ENCODE measurements around the gene CLEC16A.

Gene CLEC16A

GRCh38 chr16:11161974-11162373 lies 217.6 kb downstream of the CLEC16A start:
- no peak for TF ChIP-seq ZNF274 (IDR thresholded peaks at IDR 0.05; ENCODE audit: low read depth, low read length)
- no peak overlapping the region for H3K4me3 ChIP-seq (ENCODE audit: low read length)

- H3K4me3 ChIP-seq (ENCODE audit: low read length), result no peak overlapping the region
- TF ChIP-seq ZNF274 (IDR thresholded peaks at IDR 0.05; ENCODE audit: low read depth, low read length), result no peak
These were observed 218.4 kb downstream of the CLEC16A start for GRCh38 chr16:11162586-11163268.

- no peak overlapping the region for H3K4me3 ChIP-seq (ENCODE audit: low read length)
- TF ChIP-seq ZNF274 (IDR thresholded peaks at IDR 0.05; ENCODE audit: low read depth, low read length), result no peak
These were observed 219.4 kb downstream of the CLEC16A start for GRCh38 chr16:11163761-11164261.

- TF ChIP-seq ZNF274 (IDR thresholded peaks at IDR 0.05; ENCODE audit: low read depth, low read length), result no peak
- no peak overlapping the region for H3K4me3 ChIP-seq (ENCODE audit: low read length)
These were observed 220.3 kb downstream of the CLEC16A start for GRCh38 chr16:11164482-11165270.

- H3K4me3 ChIP-seq (ENCODE audit: low read length), result no peak overlapping the region
- TF ChIP-seq ZNF274 (IDR thresholded peaks at IDR 0.05; ENCODE audit: low read depth, low read length), result no peak
These were observed 221.0 kb downstream of the CLEC16A start for GRCh38 chr16:11165349-11165748.

- H3K4me3 ChIP-seq (ENCODE audit: low read length), result no peak overlapping the region
- TF ChIP-seq ZNF274 (IDR thresholded peaks at IDR 0.05; ENCODE audit: low read depth, low read length), result no peak
These were observed 221.7 kb downstream of the CLEC16A start for GRCh38 chr16:11165894-11166665.

GRCh38 chr16:11167581-11167980 lies 223.2 kb downstream of the CLEC16A start:
- H3K4me3 ChIP-seq (ENCODE audit: low read length), result no peak overlapping the region
- no peak for TF ChIP-seq ZNF274 (IDR thresholded peaks at IDR 0.05; ENCODE audit: low read depth, low read length)

GRCh38 chr16:11168386-11169051 lies 224.2 kb downstream of the CLEC16A start:
- H3K4me3 ChIP-seq (ENCODE audit: low read length), result no peak overlapping the region
- TF ChIP-seq ZNF274 (IDR thresholded peaks at IDR 0.05; ENCODE audit: low read depth, low read length), result no peak

- H3K4me3 ChIP-seq (ENCODE audit: low read length), result no peak overlapping the region
- no peak for TF ChIP-seq ZNF274 (IDR thresholded peaks at IDR 0.05; ENCODE audit: low read depth, low read length)
These were observed 225.3 kb downstream of the CLEC16A start for GRCh38 chr16:11169641-11170040.

GRCh38 chr16:11170201-11170600 lies 225.8 kb downstream of the CLEC16A start:
- no peak overlapping the region for H3K4me3 ChIP-seq (ENCODE audit: low read length)
- TF ChIP-seq ZNF274 (IDR thresholded peaks at IDR 0.05; ENCODE audit: low read depth, low read length), result no peak

GRCh38 chr16:11170696-11171447 lies 226.5 kb downstream of the CLEC16A start:
- TF ChIP-seq ZNF274 (IDR thresholded peaks at IDR 0.05; ENCODE audit: low read depth, low read length), result no peak
- no peak overlapping the region for H3K4me3 ChIP-seq (ENCODE audit: low read length)

GRCh38 chr16:11171448-11171709 lies 227.0 kb downstream of the CLEC16A start:
- H3K4me3 ChIP-seq (ENCODE audit: low read length), result no peak overlapping the region
- no peak for TF ChIP-seq ZNF274 (IDR thresholded peaks at IDR 0.05; ENCODE audit: low read depth, low read length)

GRCh38 chr16:11171757-11172299 lies 227.5 kb downstream of the CLEC16A start:
- TF ChIP-seq ZNF274 (IDR thresholded peaks at IDR 0.05; ENCODE audit: low read depth, low read length), result no peak

More at GRCh38 chr16:11171757-11172299, 227.5 kb downstream of the CLEC16A start:
- no peak overlapping the region for H3K4me3 ChIP-seq (ENCODE audit: low read length)

Data from GM08714 (cell line).